ENCODE data around the gene SCUBE2.
"Not testable (repeated sequence)": the region's sequence is repeated elsewhere in the genome, so short reads cannot be mapped to it uniquely, and the experiment has no call there.

Gene SCUBE2

GRCh38 chr11:8987446-8987845 is 104.0 kb downstream of the SCUBE2 start:
- H3K36me3 ChIP-seq (ENCODE audit: low read length), result no peaks in the 10 kb centered on the region
- no peaks in the 10 kb centered on the region for H3K27me3 ChIP-seq (ENCODE audit: low read length)
- TF ChIP-seq, protein P1, sequence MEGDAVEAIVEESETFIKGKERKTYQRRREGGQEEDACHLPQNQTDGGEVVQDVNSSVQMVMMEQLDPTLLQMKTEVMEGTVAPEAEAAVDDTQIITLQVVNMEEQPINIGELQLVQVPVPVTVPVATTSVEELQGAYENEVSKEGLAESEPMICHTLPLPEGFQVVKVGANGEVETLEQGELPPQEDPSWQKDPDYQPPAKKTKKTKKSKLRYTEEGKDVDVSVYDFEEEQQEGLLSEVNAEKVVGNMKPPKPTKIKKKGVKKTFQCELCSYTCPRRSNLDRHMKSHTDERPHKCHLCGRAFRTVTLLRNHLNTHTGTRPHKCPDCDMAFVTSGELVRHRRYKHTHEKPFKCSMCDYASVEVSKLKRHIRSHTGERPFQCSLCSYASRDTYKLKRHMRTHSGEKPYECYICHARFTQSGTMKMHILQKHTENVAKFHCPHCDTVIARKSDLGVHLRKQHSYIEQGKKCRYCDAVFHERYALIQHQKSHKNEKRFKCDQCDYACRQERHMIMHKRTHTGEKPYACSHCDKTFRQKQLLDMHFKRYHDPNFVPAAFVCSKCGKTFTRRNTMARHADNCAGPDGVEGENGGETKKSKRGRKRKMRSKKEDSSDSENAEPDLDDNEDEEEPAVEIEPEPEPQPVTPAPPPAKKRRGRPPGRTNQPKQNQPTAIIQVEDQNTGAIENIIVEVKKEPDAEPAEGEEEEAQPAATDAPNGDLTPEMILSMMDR (IDR thresholded peaks at IDR 0.05; ENCODE audit: insufficient read depth, low read length, poor library complexity, severe bottlenecking), result no peak
- TF ChIP-seq EZH2phosphoT487 (conservative IDR thresholded peaks at IDR 0.05; ENCODE audit: low read length), result no peak
- no peak overlapping the region for H3K9ac ChIP-seq (ENCODE audit: low read length)
- no peaks in the 10 kb centered on the region for H3K9me3 ChIP-seq (ENCODE audit: insufficient read depth, low read length)
- H2AFZ ChIP-seq (ENCODE audit: low read depth, low read length, severe bottlenecking), result no peak overlapping the region
- no peak overlapping the region for H3K4me2 ChIP-seq (ENCODE audit: low read depth, low read length, poor library complexity, severe bottlenecking)
- H3K9me2 ChIP-seq (replicated peaks; ENCODE audit: insufficient read depth, low read length), result no peaks in the 10 kb centered on the region
- no peaks in the 10 kb centered on the region for H4K20me1 ChIP-seq (ENCODE audit: low read depth, low read length)
- H3K4me3 ChIP-seq (ENCODE audit: insufficient read depth, low read length, poor library complexity, severe bottlenecking), result no peak overlapping the region
- no peaks in the 10 kb centered on the region for H3F3A ChIP-seq (ENCODE audit: insufficient read depth)
- H3K79me2 ChIP-seq (ENCODE audit: insufficient read depth, low read length), result no peaks in the 10 kb centered on the region
- H3K27ac ChIP-seq (ENCODE audit: low read depth, low read length), result no peak overlapping the region

DNA sequence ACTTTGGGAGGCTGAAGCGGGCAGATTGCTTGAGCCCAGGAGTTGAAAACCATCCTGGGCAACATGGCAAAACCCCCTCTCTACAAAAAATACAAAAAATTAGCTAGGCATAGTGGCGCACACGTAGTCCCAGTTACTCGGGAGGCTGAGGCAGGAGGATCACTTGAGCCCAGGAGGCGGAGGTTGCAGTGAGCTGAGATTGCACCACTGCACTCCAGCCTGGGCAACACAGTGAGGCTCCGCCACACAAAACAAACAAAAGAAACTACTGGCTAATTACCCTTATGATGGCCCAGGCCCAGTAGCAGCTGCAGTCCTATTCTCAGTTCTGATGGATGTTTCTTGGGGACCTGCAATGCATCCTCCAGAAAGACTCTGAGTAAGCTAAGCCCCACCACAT is 104.6 kb downstream of the SCUBE2 start:
- not testable (repeated sequence) for H3K4me2 ChIP-seq (ENCODE audit: low read depth, low read length, poor library complexity, severe bottlenecking); H3F3A ChIP-seq (ENCODE audit: insufficient read depth); H3K9me3 ChIP-seq (ENCODE audit: insufficient read depth, low read length); H3K4me3 ChIP-seq (ENCODE audit: insufficient read depth, low read length, poor library complexity, severe bottlenecking); H3K27ac ChIP-seq (ENCODE audit: low read depth, low read length); H3K9me2 ChIP-seq (replicated peaks; ENCODE audit: insufficient read depth, low read length); H3K9ac ChIP-seq (ENCODE audit: low read length); H4K20me1 ChIP-seq (ENCODE audit: low read depth, low read length); H3K27me3 ChIP-seq (ENCODE audit: low read length); H2AFZ ChIP-seq (ENCODE audit: low read depth, low read length, severe bottlenecking); H3K79me2 ChIP-seq (ENCODE audit: insufficient read depth, low read length); H3K36me3 ChIP-seq (ENCODE audit: low read length)

DNA sequence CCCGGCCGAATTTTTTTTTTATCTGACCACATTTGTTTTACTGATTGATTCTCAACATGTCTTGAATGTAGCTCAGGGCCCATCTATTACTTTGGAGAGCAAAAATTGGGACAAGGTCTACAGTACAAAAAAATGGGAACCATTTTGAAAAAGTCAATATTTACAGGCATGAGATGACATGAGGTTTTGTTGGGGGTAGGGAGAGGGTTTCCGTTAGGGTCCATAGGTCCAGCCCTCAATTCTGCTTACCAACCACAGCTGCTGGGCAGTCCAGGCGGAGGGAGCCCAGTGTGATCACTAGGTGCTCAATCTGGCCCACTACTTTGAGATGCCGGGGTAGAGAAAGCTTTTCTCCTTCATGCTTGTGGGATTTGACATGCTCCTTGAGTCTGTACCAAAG is 105.9 kb downstream of the SCUBE2 start:
- Histone ChIP-seq H3K36me3 (ENCODE audit: low read length) (no peaks in the 10 kb centered on the region), H4K20me1 (ENCODE audit: low read depth, low read length) (no peaks in the 10 kb centered on the region), H3K9me2 (replicated peaks; ENCODE audit: insufficient read depth, low read length) (no peaks in the 10 kb centered on the region), H3K79me2 (ENCODE audit: insufficient read depth, low read length) (no peaks in the 10 kb centered on the region), H3F3A (ENCODE audit: insufficient read depth) (no peaks in the 10 kb centered on the region), H3K4me2 (ENCODE audit: low read depth, low read length, poor library complexity, severe bottlenecking) (no peak overlapping the region), H3K27ac (ENCODE audit: low read depth, low read length) (no peak overlapping the region), H3K9ac (ENCODE audit: low read length) (no peak overlapping the region), H3K9me3 (ENCODE audit: insufficient read depth, low read length) (no peaks in the 10 kb centered on the region), H3K4me3 (ENCODE audit: insufficient read depth, low read length, poor library complexity, severe bottlenecking) (no peak overlapping the region), H3K27me3 (ENCODE audit: low read length) (no peaks in the 10 kb centered on the region), H2AFZ (ENCODE audit: low read depth, low read length, severe bottlenecking) (no peak overlapping the region)
- TF ChIP-seq, protein P1 (IDR thresholded peaks at IDR 0.05; ENCODE audit: insufficient read depth, low read length, poor library complexity, severe bottlenecking), result no peak
- no peak for TF ChIP-seq EZH2phosphoT487 (conservative IDR thresholded peaks at IDR 0.05; ENCODE audit: low read length)

DNA sequence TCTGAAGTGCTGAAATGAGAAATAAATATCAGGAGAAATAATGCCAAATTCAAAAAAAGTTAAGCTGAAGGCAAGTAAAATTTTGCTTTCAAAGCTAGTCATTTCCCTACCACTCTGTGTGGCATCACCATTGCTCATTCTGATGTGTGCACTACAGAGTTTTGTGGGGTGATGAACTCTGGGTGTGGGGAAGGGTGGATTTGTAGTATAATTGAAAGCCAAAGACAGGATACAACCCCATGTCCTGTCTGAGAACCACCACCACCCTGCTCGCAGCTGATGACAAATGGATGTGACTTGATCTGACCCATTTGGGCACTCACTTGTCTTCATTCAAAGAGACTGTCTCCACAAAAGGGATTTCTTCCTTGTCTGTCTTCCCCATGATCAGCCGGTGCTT is 107.8 kb downstream of the SCUBE2 start:
- Histone ChIP-seq H4K20me1 (ENCODE audit: low read depth, low read length) (no peaks in the 10 kb centered on the region), H3K4me3 (ENCODE audit: insufficient read depth, low read length, poor library complexity, severe bottlenecking) (no peak overlapping the region), H3K27ac (ENCODE audit: low read depth, low read length) (no peak overlapping the region), H3K9me3 (ENCODE audit: insufficient read depth, low read length) (no peaks in the 10 kb centered on the region), H3K9ac (ENCODE audit: low read length) (no peak overlapping the region), H3K27me3 (ENCODE audit: low read length) (no peaks in the 10 kb centered on the region), H3K9me2 (replicated peaks; ENCODE audit: insufficient read depth, low read length) (no peaks in the 10 kb centered on the region), H3F3A (ENCODE audit: insufficient read depth) (no peaks in the 10 kb centered on the region), H2AFZ (ENCODE audit: low read depth, low read length, severe bottlenecking) (no peak overlapping the region), H3K36me3 (ENCODE audit: low read length) (no peaks in the 10 kb centered on the region), H3K4me2 (ENCODE audit: low read depth, low read length, poor library complexity, severe bottlenecking) (no peak overlapping the region), H3K79me2 (ENCODE audit: insufficient read depth, low read length) (no peaks in the 10 kb centered on the region)
- TF ChIP-seq, protein P1 (IDR thresholded peaks at IDR 0.05; ENCODE audit: insufficient read depth, low read length, poor library complexity, severe bottlenecking), result no peak
- TF ChIP-seq EZH2phosphoT487 (conservative IDR thresholded peaks at IDR 0.05; ENCODE audit: low read length), result no peak
